HAP-1 (cell line): ENCODE measurements around the gene PPP1R3A.
"Not testable (repeated sequence)": the region's sequence is repeated elsewhere in the genome, so short reads cannot be mapped to it uniquely, and the experiment has no call there.

Experiments
- DNase-seq, 2 experiments: peaks; one replicate each; pipeline ENCODE4 v3.0.0-alpha.2; 2016 to 2020; ENCODE audit warnings: low spot score in 2 of 2
- H3K27me3 ChIP-seq: fragments of 250-450 bp; sonication (Bioruptor Pico); 2 replicates; pipeline ENCODE4 v1.5.1; 2020; ENCODE audit warnings: low read depth, mild to moderate bottlenecking, moderate library complexity
- H3K36me3 ChIP-seq: fragments of 250-450 bp; sonication (Bioruptor Pico); replicated peaks from 2 replicates; pipeline ENCODE4 v1.5.1; 2020; ENCODE audit warnings: mild to moderate bottlenecking
- H3K4me1 ChIP-seq: fragments of 250-450 bp; sonication (Bioruptor Pico); 2 replicates; pipeline ENCODE4 v1.5.1; 2020; ENCODE audit warnings: mild to moderate bottlenecking
- H3K4me3 ChIP-seq: fragments of 250-450 bp; sonication (Bioruptor Pico); 2 replicates; pipeline ENCODE4 v1.5.1; 2020; ENCODE audit warnings: mild to moderate bottlenecking, moderate library complexity
- H3K9me3 ChIP-seq: fragments of 250-450 bp; sonication (Bioruptor Pico); 2 replicates; pipeline ENCODE4 v1.5.1; 2020; ENCODE audit warnings: mild to moderate bottlenecking, moderate library complexity
- in situ Hi-C: fragments of 300-500 bp; cut with MboI; formaldehyde crosslinking; loops from 3 replicates; pipeline ENCODE4 v1.14.3; 2020; ENCODE audit warnings: low sequenced_read_pairs, inconsistent platforms, mixed read lengths

The PPP1R3A gene, protein sequence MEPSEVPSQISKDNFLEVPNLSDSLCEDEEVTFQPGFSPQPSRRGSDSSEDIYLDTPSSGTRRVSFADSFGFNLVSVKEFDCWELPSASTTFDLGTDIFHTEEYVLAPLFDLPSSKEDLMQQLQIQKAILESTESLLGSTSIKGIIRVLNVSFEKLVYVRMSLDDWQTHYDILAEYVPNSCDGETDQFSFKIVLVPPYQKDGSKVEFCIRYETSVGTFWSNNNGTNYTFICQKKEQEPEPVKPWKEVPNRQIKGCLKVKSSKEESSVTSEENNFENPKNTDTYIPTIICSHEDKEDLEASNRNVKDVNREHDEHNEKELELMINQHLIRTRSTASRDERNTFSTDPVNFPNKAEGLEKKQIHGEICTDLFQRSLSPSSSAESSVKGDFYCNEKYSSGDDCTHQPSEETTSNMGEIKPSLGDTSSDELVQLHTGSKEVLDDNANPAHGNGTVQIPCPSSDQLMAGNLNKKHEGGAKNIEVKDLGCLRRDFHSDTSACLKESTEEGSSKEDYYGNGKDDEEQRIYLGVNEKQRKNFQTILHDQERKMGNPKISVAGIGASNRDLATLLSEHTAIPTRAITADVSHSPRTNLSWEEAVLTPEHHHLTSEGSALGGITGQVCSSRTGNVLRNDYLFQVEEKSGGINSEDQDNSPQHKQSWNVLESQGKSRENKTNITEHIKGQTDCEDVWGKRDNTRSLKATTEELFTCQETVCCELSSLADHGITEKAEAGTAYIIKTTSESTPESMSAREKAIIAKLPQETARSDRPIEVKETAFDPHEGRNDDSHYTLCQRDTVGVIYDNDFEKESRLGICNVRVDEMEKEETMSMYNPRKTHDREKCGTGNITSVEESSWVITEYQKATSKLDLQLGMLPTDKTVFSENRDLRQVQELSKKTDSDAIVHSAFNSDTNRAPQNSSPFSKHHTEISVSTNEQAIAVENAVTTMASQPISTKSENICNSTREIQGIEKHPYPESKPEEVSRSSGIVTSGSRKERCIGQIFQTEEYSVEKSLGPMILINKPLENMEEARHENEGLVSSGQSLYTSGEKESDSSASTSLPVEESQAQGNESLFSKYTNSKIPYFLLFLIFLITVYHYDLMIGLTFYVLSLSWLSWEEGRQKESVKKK

DNA sequence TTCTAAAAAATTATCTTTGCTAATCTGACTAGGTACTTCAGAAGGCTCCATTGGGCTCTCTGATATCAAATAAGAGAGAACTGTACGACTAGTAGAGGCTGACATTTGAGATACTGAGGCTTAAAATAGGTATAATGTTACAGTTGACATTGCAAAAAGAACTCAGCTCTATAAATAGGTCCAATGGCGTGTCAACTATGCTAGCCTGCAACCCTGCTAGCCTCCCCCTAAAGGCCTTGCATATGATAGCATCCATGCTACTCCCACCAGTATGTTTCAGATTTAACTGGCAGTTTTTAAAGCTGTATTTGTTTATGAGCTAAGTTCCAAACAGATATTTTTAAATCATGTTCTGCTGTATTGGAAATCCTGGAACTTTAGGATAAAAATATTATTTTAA lies at the start of gene PPP1R3A:
PPP1R3A (minus strand) TSS at position 64 of the 400 bp plus-strand sequence; CDS start at position 51, 13 bp downstream.
- Histone ChIP-seq H3K4me1 (no peaks in the 10 kb centered on the region), H3K9me3 (no peaks in the 10 kb centered on the region), H3K36me3 (no peaks in the 10 kb centered on the region), H3K27me3 (peaks cover 3% of the 10 kb centered on the region; the same call in 1 of the 2 replicates), H3K4me3 (no peak within 1 kb of the TSS)
- no peak for DNase-seq
- in situ Hi-C loops, result no loop called here

- no peak for DNase-seq
- no peaks in the 10 kb centered on the region for H3K27me3 ChIP-seq
- no peaks in the 10 kb centered on the region for H3K4me1 ChIP-seq
- H3K36me3 ChIP-seq, result no peaks in the 10 kb centered on the region
- no peaks in the 10 kb centered on the region for H3K9me3 ChIP-seq
- H3K4me3 ChIP-seq, result no peak overlapping the region
- in situ Hi-C loops, result no loop called here
These were observed 44.5 kb upstream of the PPP1R3A start for GRCh38 chr7:113963356-113963755.

GRCh38 chr7:113959910-113960309 lies 41.1 kb upstream of the PPP1R3A start:
- no peaks in the 10 kb centered on the region for H3K9me3 ChIP-seq
- no peak for DNase-seq
- no peak overlapping the region for H3K4me3 ChIP-seq
- H3K27me3 ChIP-seq, result no peaks in the 10 kb centered on the region
- in situ Hi-C loops, result no loop called here
- H3K36me3 ChIP-seq, result no peaks in the 10 kb centered on the region
- no peaks in the 10 kb centered on the region for H3K4me1 ChIP-seq

- no peak overlapping the region for H3K4me3 ChIP-seq
- no peaks in the 10 kb centered on the region for H3K27me3 ChIP-seq
- in situ Hi-C loops, result no loop called here
- H3K9me3 ChIP-seq, result no peaks in the 10 kb centered on the region
- no peak for DNase-seq
- no peaks in the 10 kb centered on the region for H3K36me3 ChIP-seq
- H3K4me1 ChIP-seq, result no peaks in the 10 kb centered on the region
These were observed 36.3 kb upstream of the PPP1R3A start for GRCh38 chr7:113955157-113955556.

GRCh38 chr7:113953553-113953952 lies 34.7 kb upstream of the PPP1R3A start:
- in situ Hi-C loops, result no loop called here
- no peak overlapping the region for H3K4me3 ChIP-seq
- H3K4me1 ChIP-seq, result no peaks in the 10 kb centered on the region
- no peaks in the 10 kb centered on the region for H3K36me3 ChIP-seq
- no peaks in the 10 kb centered on the region for H3K27me3 ChIP-seq
- H3K9me3 ChIP-seq, result no peaks in the 10 kb centered on the region
- no peak for DNase-seq

DNA sequence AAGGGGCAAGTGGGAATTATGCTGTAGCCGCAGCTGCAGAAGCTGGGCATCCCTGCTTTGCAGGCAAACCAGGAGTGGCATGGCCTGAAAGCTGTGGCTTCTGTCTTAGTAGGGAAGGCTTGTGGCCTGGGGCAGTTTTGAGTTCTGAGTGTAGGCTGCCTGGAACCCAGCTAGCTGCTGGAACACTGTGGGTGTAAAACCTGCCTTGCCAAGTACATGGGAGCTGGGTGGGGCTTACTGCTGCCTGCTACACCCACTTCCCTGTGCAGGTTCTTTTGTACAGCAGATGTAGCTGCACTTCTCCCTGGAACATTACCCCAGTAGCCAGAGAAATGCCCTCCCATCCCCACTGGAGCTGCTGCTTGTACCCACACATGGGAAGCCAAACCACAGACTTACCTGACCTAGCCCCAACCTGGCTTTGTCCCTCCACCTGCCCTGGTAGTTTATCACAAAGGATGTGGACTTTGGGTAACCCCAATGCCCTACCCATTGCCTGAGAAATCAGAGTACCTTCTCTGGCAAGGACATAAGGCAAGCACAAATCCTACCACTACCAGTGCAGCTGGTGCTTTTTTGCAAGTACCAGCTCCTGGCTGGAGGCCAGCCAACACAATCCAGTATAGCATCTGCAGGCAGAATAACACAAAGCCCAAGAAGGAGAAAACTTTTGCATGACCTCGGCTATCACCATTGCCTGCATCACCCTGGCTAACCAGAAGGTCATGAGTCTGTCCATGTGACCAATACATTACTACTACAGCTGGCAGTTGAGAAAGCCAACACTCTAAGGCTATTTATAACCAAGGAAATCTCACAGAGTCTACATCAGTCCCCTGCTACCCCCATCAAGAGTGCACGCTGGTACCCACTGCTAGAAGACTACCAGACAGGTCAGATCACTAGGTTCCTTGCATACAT lies 26.5 kb upstream of the PPP1R3A start:
- Histone ChIP-seq H3K27me3 (no peaks in the 10 kb centered on the region), H3K4me3 (no peak overlapping the region), H3K9me3 (no peaks in the 10 kb centered on the region), H3K36me3 (no peaks in the 10 kb centered on the region), H3K4me1 (no peaks in the 10 kb centered on the region)
- in situ Hi-C loops, result no loop called here
- DNase-seq, result no peak

GRCh38 chr7:113936982-113937381 lies 18.2 kb upstream of the PPP1R3A start:
- in situ Hi-C loops, result no loop called here
- H3K4me1 ChIP-seq, result no peaks in the 10 kb centered on the region
- H3K9me3 ChIP-seq, result no peaks in the 10 kb centered on the region
- no peak for DNase-seq
- no peaks in the 10 kb centered on the region for H3K36me3 ChIP-seq
- no peaks in the 10 kb centered on the region for H3K27me3 ChIP-seq
- H3K4me3 ChIP-seq, result no peak overlapping the region

GRCh38 chr7:113936535-113936934 lies 17.7 kb upstream of the PPP1R3A start:
- Histone ChIP-seq H3K27me3 (no peaks in the 10 kb centered on the region), H3K36me3 (no peaks in the 10 kb centered on the region), H3K9me3 (no peaks in the 10 kb centered on the region), H3K4me3 (no peak overlapping the region), H3K4me1 (no peaks in the 10 kb centered on the region)
- no peak for DNase-seq
- in situ Hi-C loops, result no loop called here

DNA sequence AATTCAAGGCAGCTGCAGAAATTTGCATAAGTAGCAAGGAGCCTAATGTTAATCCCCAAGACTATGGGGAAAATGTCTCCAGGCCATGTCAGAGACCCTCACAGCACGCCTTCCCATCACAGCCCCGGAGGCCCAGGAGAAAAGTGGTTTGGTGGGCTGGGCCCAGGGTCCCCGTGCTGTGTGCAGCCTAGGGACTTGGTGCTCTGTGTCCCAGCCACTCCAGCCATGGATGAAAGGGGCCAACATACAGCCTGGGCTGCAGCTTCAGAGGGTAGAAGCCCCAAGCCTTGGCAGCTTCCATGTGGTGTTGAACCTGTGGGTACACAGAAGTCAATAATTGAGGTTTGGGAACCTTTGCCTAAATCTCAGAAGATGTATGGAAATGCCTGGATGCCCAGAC lies 10.6 kb upstream of the PPP1R3A start:
- in situ Hi-C loops, DNase-seq, H3K9me3 ChIP-seq: not testable (repeated sequence)

GRCh38 chr7:113928112-113928511 lies 9.3 kb upstream of the PPP1R3A start:
- Histone ChIP-seq H3K4me1 (no peaks in the 10 kb centered on the region), H3K9me3 (no peaks in the 10 kb centered on the region), H3K36me3 (no peaks in the 10 kb centered on the region), H3K4me3 (no peak overlapping the region), H3K27me3 (no peaks in the 10 kb centered on the region)
- DNase-seq, result no peak
- in situ Hi-C loops, result no loop called here

More for the DNA sequence above, 10.6 kb upstream of the PPP1R3A start:
- not testable (repeated sequence) for H3K4me3 ChIP-seq, H3K36me3 ChIP-seq, H3K4me1 ChIP-seq, H3K27me3 ChIP-seq

- H3K4me1 ChIP-seq, result no peaks in the 10 kb centered on the region
- H3K9me3 ChIP-seq, result no peaks in the 10 kb centered on the region
- H3K27me3 ChIP-seq, result peaks cover 3% of the 10 kb centered on the region; the same call in 1 of the 2 replicates
- in situ Hi-C loops, result no loop called here
- DNase-seq, result no peak
- no peaks in the 10 kb centered on the region for H3K36me3 ChIP-seq
- H3K4me3 ChIP-seq, result no peak overlapping the region
These were observed 3.2 kb upstream of the PPP1R3A start for GRCh38 chr7:113922049-113922448.

DNA sequence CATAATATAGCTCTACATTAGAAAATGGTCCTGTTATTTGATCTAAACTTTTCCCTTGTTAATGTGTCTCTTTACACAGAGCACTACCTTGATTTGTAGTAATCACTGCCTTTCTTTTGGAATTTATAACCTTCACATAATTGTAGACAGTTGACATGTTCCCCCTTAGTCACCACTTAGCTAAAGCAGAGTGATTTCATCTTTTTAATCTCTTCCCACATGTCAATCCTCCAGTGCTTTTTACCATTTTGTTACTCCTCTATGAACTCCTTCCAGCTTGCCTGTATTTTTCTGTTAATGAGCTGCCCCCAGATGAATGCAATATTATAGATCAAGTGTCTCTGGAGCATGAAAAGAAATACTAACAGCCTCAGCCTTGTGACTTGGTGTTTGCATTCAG lies 2.6 kb upstream of the PPP1R3A start:
- Histone ChIP-seq H3K4me3 (no peak overlapping the region), H3K4me1 (no peaks in the 10 kb centered on the region), H3K36me3 (no peaks in the 10 kb centered on the region), H3K9me3 (no peaks in the 10 kb centered on the region), H3K27me3 (peaks cover 3% of the 10 kb centered on the region; the same call in 1 of the 2 replicates)
- in situ Hi-C loops, result no loop called here
- no peak for DNase-seq

DNA sequence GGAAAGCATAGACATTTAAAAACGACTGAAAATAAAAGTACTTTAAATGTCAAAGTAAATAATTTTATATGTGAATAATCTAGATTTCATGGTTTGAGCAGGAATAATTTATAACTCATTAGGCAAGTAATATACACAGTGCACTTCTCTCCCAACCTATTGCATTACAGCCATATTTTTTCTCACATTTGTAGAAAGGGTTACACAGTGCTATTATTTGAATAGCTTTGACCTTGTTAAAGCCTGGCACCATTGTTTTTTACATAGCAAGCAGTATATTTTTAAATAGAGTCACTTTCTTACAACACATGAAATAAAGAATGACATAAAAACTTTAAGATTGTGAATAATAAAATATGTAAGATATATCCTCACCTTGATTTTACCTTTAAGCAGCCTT lies 969 bp downstream of the PPP1R3A start:
- H3K9me3 ChIP-seq, result no peaks in the 10 kb centered on the region
- no peaks in the 10 kb centered on the region for H3K4me1 ChIP-seq
- peaks cover 3% of the 10 kb centered on the region; the same call in 1 of the 2 replicates for H3K27me3 ChIP-seq
- DNase-seq, result no peak
- H3K4me3 ChIP-seq, result no peak overlapping the region
- no peaks in the 10 kb centered on the region for H3K36me3 ChIP-seq
- in situ Hi-C loops, result no loop called here
